Muscle of back (tissue), 11 donors: ENCODE measurements around the gene MST1. TPM values are rescaled to one million over a fixed set of nuclear protein-coding genes. Genes with fewer than 3 reads are reported as not detected.

Experiments
- DNase-seq, 3 donors: peaks; one replicate each; pipeline versions ENCODE4 v3.0.0 to v3.0.0-alpha.2; 2013
- polyA plus RNA-seq, 10 donors: library from polyadenylated mRNA; unstranded; fragments of 120-200 nt; gene quantifications; one replicate each; pipeline ENCODE4 v1.2.1, GENCODE V29; 2013; ENCODE audit not compliant: insufficient read length in 10 of 10

MST1 gene
- polyA plus RNA-seq, 10 donors: 5.0 to 14.2 (median 8.1) TPM

- no peak for DNase-seq
These were observed 29.6 kb upstream of the MST1 start for GRCh38 chr3:49718858-49719213.

DNA sequence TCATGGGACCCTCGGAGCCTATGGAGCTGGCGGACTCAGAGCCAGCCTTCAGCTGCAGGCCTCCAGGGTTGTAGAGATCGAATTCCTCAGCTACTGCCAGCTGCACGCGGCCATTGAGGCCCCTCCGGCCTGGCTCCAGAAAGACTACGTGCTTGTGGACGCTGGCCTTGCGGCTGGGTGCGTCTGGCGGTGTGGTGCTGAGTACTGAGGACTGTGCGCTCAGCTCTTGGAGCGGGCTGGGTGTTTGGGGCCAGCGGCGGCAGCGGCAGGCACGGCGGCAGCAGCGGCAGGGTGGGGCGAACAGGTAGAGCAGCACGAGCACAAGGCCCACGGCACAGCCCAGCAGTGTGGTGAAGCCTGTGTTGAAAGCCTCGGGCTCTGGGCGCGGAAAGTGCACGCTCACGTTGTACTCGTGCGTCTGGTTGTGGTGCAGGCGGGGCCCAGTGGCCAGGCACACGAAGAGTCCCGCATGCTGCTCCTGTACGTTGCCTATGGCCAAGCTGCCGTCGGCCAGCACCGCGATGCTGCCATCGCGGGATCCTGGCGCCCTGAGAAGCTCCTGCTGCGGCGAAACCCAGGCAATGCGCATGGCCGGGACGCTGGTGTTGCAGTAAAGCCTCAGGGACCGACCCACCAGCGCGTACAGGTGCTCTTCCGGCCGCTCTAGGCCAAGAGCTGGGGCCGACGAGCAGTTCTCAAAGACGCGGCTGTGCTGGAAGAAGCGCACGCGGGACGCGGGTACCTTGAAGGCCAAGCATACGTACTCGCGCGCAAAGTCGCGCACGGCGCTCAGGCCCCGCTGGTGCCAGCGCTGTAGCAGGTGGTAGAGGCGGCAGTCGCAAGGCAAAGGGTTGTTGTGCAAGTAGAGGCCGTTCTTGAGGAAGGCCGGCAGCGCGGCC lies 28.9 kb upstream of the MST1 start:
- peak in 1 of 3 donors; percentile 59 for DNase-seq

GRCh38 chr3:49717211-49717958 lies 28.1 kb upstream of the MST1 start:
- no peak for DNase-seq

- DNase-seq: no peak
These were observed 27.5 kb upstream of the MST1 start for GRCh38 chr3:49716691-49717210.

- DNase-seq: no peak
These were observed 26.9 kb upstream of the MST1 start for GRCh38 chr3:49716169-49716568.

GRCh38 chr3:49715611-49716121 lies 26.4 kb upstream of the MST1 start:
- no peak for DNase-seq

DNA sequence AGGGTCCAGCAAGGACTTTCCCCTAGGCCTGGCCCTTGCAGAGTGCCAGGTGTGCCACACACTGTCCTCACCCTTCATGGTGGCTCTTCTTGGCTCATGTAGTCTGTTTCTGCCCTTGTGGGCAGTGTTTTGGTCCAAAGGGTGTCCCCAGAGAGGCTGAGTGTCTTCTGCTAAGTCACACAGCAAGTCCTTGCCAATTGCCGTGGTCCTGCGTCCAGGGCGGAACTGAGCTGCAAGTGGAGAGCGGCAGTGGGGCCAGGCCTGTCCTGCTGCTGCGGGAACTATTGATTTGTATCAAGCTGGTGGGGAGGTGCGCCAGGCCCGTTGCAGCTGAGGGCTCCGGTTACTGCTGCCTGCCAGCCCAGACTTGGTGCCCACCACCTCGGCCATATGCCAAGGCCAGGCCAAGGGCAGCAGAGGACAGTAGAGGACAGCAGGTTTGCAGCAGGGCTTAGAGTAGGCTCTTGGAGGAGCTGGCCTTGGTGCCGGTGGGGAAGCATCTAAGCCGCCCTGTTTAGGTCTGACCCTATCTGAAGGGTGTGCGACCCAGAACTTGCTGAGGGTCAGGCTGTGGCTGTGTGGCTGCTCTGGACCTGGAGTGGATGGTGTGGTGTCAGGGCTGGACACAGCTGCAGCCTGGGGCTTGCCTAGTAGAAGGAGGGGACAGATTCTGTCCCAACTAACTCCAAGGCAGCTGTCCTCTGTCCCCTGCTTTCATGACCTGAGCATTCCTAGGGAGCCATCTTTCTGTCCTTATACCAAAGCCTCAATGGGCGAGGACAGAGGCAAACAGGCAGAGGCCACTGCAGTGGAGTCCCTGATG lies 25.7 kb upstream of the MST1 start:
- DNase-seq: no peak

- no peak for DNase-seq
These were observed 24.2 kb upstream of the MST1 start for GRCh38 chr3:49713336-49714105.

DNA sequence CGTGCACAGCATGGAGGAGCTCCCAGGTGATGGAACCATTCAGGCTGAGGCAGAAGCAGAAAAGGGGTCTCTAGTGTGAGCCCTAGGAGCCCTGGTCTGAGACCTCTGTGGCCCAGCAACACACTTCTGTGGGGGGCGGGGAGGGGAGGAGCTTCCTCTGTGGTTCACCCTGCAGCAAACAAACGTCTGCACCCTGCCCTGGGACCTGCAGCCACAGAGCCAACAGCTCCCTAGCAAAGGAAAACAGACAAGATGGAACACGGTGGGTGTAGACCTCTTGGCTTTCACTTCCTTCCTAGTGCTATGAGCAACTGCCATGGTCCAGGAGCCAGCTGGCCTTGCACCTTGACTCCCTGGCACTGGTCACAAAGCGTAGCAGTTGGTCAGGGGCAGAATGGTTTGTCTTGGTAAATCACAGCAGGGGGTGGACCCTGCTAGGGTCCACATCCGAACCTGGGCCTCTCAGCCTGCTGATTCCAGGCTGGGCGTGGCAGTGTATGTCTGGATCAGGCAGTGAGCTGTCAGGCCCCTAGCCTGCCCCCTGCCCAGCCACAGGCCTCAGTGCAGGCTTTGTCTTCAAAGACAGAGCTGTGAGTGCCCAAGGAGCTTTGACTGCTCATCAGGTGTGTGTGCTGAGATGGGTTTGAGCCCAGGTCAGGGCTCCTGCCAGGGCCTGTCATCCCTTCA lies 23.5 kb upstream of the MST1 start:
- DNase-seq: no peak

GRCh38 chr3:49712166-49712565 lies 22.9 kb upstream of the MST1 start:
- no peak for DNase-seq

DNA sequence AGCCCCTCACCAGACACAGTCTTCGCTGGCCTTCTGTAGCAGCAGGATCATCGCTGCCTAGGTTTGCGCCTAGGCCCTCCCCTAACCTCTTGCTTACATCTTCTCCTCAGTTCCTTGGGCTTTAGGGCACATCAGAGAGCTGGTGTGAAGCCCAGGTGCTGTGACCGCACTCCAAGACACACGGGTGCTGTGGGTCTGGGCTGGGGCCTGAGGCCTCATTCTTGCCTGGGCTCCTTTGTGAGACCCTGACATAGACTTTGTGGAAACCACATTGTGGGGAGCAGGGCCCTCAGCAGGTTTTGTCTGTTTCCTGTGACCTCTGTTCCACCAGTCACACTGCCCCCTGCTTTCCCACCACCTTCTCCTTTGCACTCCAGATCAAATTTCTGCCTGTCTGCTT lies 22.2 kb upstream of the MST1 start:
- DNase-seq: no peak

DNA sequence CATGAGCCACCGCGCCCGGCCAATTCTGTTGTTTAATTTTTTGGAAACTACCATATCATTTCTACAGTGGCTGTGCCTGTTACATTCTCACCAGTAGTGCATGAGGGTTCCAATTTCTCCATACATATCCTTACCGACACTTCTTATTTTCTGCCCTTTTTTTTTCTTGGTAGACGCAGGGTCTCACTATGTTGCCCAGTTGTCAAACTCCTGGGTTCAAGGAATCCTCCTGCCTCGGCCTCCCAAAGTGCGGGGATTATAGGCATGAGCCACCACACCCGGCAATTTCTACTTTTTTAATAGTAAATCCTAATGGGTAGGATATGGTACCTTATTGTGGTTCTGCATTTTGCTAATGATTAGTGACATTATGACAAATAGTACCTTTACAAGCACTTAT lies 20.6 kb upstream of the MST1 start:
- no peak for DNase-seq

- no peak for DNase-seq
These were observed 17.8 kb upstream of the MST1 start for GRCh38 chr3:49707113-49707480.

DNA sequence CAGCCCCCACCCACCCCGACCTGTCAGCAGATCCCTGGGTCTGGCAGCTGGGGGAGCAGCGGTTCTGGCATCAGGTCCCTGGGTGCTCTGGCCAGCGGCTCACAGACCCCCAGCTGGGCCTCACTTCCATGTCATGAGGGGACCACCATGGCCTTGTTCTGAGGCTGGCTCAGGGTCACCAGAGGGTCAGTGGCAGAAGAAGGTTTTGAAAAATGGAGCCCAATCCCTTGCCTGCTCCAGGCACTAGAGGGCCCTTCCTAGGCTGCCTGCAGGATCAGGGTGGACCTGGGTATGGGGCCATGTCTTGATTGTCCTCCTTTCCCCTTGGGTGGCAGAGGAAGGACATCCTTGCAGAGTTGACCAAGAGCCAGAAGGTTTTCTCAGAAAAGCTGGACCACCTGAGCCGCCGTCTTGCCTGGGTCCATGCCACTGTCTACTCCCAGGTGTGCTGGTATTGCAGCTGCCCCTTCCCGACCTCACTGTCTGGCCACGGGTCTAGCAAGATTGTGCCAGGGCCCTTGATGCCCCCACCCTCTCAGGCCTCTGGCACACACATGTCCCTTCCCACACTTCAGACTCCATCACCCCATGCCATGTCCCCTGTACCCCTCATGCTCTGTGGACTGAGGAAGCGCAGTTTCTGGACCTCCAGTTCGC lies 17.3 kb upstream of the MST1 start:
- DNase-seq: no peak

GRCh38 chr3:49705390-49705960 lies 16.2 kb upstream of the MST1 start:
- no peak for DNase-seq

DNA sequence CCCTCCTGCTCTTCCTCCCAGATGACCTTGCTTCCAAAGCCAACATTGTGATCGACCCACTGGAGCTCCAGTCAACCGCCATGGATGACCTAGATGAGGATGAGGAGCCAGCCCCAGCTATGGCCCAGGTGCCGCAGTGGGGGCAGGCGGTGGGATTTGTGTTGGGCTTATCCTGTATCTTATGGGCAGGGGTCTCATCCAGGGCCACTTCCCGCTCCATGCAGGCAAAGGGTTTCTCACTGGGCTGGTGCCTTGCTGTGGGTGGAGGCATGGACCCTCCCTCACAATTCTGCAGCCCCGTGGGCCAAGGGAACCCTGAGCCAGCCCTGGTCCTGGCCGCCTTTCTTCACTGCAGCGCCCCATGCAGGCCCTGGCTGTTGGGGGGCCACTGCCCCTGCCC lies 15.4 kb upstream of the MST1 start:
- DNase-seq: no peak

- DNase-seq: no peak
These were observed 14.7 kb upstream of the MST1 start for GRCh38 chr3:49703956-49704355.

DNA sequence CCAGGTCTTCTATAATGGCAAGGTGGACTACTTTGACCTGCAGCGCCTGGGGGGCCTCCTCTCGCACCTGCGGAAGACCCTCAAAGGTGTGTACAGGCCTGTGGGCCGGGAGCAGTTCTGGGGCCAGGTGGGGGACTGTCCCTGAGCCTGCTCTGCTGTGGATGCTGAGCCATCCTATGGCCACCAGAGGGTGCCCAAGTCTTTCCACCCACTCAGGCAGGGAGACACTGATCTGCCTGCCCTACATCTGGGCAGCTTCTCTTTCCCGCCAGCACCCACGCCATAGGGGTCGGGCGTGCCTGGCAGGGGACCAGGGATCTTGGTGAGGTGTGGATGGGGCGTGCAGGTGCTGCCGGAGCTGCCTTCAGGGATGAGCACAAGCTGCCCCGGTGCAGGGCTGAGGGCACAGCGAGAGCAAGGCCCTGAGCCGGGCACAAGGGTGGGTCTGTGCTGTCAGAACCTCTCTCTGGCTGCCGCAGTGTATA lies 14.2 kb upstream of the MST1 start:
- DNase-seq: peak in 1 of 3 donors; percentile 69

DNA sequence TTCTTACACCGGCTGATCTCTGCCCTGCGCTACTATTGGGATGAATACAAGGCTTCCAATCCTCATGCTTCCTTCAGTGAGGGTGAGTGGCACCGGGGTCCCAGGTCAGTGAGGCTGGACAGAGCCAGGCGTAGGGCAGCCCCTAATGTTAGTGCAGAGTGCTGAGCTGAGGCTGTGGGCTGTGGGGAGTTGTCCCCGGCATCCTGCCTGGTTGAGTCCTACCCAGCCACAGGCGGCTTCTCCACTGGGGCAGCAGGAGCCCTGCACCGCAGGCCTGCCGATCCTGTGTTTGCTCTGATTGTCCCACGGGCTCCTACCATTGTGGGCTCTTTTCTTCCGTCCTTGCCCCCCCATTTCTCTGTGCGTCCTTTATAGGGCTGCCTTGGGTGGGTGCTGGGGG lies 13.4 kb upstream of the MST1 start:
- no peak for DNase-seq
